NCI-H510A treated with DMSO at 0.1 percent for 48 hours (cell line): ENCODE measurements around the gene NRP1.

Experiments
- DNase-seq: peaks from one replicate; lab custom pipeline; 2025; lab: John Stamatoyannopoulos, UW

NRP1 gene

GRCh38 chr10:33290321-33291052 lies 44.0 kb downstream of the NRP1 start:
- no peak for DNase-seq

GRCh38 chr10:33289776-33290175 lies 44.7 kb downstream of the NRP1 start:
- no peak for DNase-seq

- no peak for DNase-seq
Observed at GRCh38 chr10:33288127-33288526, 46.3 kb downstream of the NRP1 start.

DNA sequence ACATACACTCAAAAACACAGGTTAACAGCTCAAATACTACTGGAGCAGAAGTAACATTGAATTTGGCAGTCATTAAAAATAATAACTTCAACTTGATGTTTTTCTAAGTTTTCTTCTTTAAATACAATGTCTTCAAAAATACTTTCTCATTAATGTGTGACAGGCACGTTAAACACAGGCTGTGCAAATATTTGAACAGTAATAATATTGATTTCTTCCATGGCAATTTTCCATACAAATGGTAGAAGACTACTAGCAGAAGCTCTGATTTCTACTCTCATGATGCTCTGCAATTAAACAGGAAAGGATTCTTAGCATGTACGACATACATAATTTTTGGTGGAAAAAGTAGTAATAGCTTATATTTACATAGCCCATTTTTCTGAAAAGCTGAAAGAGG lies 47.4 kb downstream of the NRP1 start:
- DNase-seq, result peak; percentile 30

- no peak for DNase-seq
Observed at GRCh38 chr10:33286157-33286934, 48.1 kb downstream of the NRP1 start.

DNA sequence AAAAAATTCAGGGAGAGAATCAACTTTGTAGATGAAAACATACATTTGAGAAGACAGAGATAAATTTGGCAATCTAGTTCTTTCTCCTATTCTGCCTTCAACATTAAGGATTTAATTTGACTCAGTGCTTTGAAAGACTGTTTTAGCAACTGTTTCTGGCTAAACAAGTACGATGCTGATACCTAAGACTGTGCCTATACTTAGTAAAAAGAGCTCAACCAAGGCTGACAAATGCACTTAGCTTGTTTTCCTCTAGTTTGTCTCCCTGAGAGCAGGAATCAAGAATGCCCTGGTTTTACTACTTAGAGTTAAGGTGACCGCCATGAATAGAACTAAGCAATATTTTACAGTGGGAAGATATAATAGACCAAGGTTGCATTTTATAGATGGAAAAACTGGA lies 49.5 kb downstream of the NRP1 start:
- DNase-seq, result no peak

- no peak for DNase-seq
Observed at GRCh38 chr10:33279811-33280602, 54.5 kb downstream of the NRP1 start.

DNA sequence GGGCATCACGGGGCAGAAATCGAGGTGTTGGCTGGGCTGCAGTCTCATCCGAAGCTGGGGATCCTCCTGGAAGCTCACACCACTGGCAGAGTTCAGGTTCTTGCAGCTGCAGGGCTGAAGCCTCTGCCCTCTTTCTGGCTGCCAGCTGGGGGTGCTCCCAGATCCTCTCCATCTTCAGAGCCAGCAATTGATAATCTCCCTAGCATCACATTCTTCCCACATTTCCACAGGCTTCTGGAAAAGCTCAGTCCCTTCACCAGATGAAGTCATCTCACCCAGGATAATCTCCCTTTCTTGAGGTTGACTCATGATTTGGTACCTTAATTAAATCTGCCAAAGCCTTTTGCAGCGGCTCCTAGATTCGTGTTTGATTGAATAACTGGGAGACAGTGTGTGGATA lies 55.2 kb downstream of the NRP1 start:
- DNase-seq, result no peak

DNA sequence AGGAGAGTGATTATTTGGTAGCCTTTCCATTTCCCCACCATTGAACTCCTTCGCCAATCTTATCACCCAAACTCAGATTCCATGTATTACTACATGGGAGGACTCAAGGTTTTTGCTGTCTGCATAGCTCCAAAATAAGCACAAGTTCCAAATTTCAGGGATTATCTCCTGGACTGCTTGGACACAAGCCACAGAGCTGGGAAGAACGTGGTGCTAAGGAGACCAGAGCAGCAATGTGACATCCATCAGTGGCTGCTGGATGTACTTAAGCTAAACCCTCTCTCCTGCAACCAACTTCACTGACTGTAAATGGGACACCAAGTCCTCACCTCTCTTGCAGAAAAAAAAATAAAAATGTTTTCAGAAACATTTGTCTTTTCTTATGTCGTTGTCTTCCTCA lies 56.3 kb downstream of the NRP1 start:
- no peak for DNase-seq

DNA sequence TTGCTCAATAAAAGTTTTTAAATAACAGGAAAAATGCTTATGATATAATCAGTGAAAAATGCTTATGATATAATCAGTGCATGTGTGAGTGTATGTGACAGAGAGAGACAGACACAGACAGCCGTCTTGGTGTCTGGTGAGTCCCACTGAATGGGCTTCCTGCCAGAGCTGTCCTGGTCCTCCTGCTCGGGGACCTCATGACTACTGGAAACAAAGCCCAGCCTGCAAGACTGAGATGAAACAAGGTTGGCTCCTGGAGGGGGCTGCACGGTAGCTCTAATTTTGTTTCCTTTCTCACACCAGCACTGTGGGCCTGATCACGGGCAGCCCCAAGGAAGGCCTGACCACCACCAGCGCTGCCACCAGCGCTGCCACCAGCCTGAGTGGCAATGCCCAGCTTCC lies 57.3 kb downstream of the NRP1 start:
- no peak for DNase-seq

DNA sequence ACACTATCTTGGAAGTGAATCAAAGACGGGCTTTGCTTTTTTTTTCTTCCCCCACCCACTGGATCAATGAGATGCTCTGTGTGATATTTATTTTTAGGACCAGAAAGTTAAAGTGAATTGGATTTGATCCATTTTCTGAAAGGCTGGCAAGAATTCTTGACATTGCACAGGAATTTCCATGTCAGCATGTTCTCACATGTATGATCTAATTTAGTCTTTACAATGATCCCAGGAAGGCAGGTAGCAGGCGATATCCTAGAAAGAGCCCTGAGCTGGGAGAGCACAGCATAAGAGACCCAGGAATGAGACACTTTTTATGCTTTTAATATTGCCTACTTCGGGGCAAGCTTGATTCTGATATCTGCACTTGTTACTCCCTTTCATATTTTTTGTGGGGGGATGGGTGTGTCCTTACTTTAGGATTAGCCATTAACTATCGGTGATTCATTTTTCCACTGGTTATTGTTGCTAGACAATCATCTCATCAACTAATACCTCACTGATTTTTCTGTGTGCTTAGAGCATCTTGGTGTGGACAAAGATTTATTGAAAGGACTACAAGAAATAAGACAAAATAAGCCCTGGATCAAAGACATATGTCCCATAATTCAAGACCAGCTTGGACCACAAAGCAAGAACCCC lies 58.1 kb downstream of the NRP1 start:
- no peak for DNase-seq

- no peak for DNase-seq
Observed at GRCh38 chr10:33274096-33274785, 60.2 kb downstream of the NRP1 start.

DNA sequence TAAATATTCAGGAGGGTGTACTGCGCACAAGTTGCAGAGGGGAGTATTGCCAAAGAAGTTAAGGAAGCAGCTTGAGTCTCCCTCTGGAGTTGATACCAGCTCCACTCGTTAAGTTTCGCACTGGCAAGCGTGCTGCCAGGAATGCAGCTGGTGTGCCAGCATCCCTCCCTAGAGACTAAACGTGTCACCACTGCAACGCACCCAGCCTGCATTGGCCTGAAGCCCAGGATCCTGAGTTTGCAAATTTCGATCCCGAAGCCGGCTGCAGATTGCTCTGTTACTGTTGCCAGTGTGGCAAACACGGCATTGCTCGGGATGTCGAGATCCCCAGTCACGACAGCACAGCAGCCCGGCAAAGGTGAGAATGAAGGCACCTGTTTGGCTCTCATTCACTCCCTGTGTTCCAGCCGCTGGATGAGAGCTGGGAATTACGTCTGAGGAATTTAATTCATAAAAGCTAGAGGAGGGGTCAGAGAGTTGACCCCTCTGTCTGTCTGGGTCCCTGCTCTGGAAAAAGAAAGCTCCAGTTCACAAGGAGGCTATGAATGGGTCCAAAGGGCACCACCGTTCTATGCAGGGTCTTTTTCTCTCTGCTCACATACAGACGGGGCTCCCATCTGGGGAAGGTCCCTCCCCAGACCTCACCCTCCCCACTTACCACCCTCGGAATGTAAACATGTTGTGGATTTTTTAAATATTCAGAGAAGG lies 61.0 kb downstream of the NRP1 start:
- no peak for DNase-seq

- DNase-seq, result no peak
Observed at GRCh38 chr10:33272635-33273034, 61.8 kb downstream of the NRP1 start.

DNA sequence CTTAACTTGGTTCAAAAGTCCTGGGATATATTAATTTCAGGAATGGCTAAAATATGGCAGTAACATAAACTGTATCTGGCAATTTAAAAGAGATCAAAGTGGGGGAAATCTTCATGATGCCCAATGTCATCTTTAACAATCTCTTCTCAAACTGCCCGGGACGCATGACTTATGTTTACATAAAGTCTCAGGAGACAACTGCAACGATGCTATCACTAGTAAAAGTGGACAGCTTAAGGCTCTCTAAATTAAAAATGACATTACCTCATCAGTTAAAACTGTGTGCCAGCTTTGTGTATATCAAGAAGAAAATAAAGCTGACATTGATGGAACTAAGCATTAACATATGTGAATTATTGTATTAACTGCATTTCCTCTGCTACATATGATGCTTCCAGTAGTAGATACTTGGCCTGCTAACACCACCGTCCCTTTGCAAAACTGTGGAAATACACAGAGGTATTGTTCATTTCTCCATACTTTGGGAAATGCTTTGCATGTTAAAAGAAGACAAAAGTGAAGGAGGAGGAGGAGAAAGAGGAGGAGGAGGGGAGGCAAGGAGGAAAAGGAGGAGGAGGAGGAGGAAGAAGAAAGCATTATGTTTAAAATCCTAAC lies 62.4 kb downstream of the NRP1 start:
- DNase-seq, result no peak

DNA sequence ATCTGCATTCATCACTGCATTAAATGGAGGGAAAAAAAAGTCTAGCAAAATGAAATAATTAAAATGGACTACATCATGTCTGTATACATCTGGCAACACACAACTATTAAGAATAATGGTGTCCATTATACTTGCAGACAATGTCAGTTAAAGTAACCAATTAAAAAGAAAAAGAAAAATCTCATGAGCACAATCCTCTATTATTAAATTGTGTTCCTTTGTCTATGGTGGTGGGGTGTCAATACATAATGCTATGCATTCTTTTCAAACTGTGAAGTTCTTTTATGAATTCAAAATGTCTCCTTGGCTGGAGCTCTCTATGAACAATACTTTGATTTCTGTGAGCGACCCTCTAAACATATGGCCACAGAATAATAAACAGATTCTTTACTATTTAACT lies 63.5 kb downstream of the NRP1 start:
- no peak for DNase-seq

DNA sequence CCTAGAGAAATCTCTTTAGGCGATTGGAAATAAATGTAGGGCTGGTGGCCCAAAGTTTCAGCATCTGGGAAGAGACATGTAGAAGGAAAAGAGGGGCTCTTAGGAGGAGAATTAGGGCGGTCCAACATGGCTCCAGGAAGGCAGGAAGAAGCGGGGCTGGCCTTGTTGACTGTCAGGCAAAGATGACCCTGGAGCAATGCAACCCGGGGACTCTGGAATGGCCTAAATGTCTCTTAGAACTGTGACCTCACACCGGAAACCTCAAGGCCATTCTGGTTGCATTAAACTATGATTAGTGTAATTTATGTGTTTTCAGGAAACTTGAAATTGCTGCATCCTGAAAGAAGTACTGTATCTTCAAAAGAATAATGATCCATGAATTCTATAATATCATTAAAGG lies 66.8 kb downstream of the NRP1 start:
- DNase-seq, result no peak

- DNase-seq, result no peak
Observed at GRCh38 chr10:33265621-33266020, 68.8 kb downstream of the NRP1 start.

DNA sequence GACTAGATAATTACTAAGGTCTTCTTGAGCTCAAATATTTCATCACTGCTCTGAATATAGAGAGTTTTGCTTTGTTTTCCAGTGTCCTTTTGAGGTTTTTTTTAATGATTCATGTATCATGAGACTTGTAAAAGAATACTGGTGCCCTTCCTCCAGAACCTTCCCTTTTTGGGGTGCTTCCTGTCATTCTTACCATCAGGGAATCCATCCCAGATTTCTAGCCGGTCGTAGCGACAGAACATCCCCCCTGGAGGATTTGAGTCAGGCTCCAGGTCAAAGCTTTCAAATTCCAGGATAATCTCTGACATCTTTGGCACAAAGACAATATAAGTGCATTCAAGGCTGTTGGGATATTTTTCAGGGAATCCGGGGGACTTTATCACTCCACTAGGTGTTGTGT lies 71.0 kb downstream of the NRP1 start:
- DNase-seq, result no peak

- no peak for DNase-seq
Observed at GRCh38 chr10:33262871-33263270, 71.6 kb downstream of the NRP1 start.
